Neuronal stem cell (in vitro differentiated cells): ENCODE measurements around the gene RSL24D1.

Experiments
- DNase-seq: peaks from one replicate; pipeline ENCODE4 v3.0.0-alpha.2; 2013; ENCODE audit warnings: low spot score
- H2AFZ ChIP-seq: one replicate; pipeline ENCODE4 v1.6.1; 2013; ENCODE audit warnings: mild to moderate bottlenecking, low read length, inconsistent platforms
- H2AK5ac ChIP-seq: 2 replicates; pipeline ENCODE4 v1.6.1; 2013; ENCODE audit warnings: low read depth, mild to moderate bottlenecking, inconsistent platforms, low read length, moderate library complexity, mixed read lengths
- H2BK120ac ChIP-seq: 2 replicates; pipeline ENCODE4 v1.6.1; 2013; ENCODE audit warnings: low read depth, mild to moderate bottlenecking, inconsistent platforms, low read length, moderate library complexity, mixed read lengths
- H2BK12ac ChIP-seq: one replicate; pipeline ENCODE4 v1.6.1; 2013; ENCODE audit warnings: low read length, inconsistent platforms
- H2BK15ac ChIP-seq: 2 replicates; pipeline ENCODE4 v1.6.1; 2013; ENCODE audit warnings: mild to moderate bottlenecking, low read length, inconsistent platforms, mixed read lengths
- H2BK5ac ChIP-seq: one replicate; pipeline ENCODE4 v1.6.1; 2013; ENCODE audit warnings: inconsistent platforms, mild to moderate bottlenecking, low read length, moderate library complexity
- H3K14ac ChIP-seq: one replicate; pipeline ENCODE4 v1.6.1; 2013; ENCODE audit warnings: low read length, inconsistent platforms
- H3K18ac ChIP-seq: 2 replicates; pipeline ENCODE4 v1.6.1; 2013; ENCODE audit warnings: low read length, inconsistent platforms
- H3K23ac ChIP-seq: 2 replicates; pipeline ENCODE4 v1.6.1; 2013; ENCODE audit warnings: low read depth, mild to moderate bottlenecking, mixed read lengths, low read length, inconsistent platforms; ENCODE audit not compliant: poor library complexity
- H3K27ac ChIP-seq: replicated peaks from 3 replicates; pipeline ENCODE4 v1.5.1; 2013; ENCODE audit warnings: low read length, inconsistent platforms
- H3K27me3 ChIP-seq, 3 experiments: 2 replicates each; pipeline ENCODE4 v1.6.1; 2013; ENCODE audit warnings: low read length in 3 of 3, mild to moderate bottlenecking in 2 of 3, inconsistent platforms in 1 of 3, low read depth in 1 of 3, mixed read lengths in 1 of 3, moderate library complexity in 1 of 3; ENCODE audit not compliant: control insufficient read depth in 3 of 3, insufficient read depth in 3 of 3
- H3K36me3 ChIP-seq, 2 donors: replicated peaks in 1 of 2; 2 replicates each; pipeline ENCODE4 v1.6.1; 2013; ENCODE audit warnings: low read length in 2 of 2; ENCODE audit not compliant: control insufficient read depth in 2 of 2, insufficient read depth in 2 of 2
- H3K4ac ChIP-seq: 2 replicates; pipeline ENCODE4 v1.6.1; 2013; ENCODE audit warnings: inconsistent platforms, mild to moderate bottlenecking, low read length, moderate library complexity
- H3K4me1 ChIP-seq, 2 donors: 1 replicate in 1 of 2; 2 replicates in 1 of 2; pipeline ENCODE4 v1.6.1; 2013; ENCODE audit warnings: low read length in 2 of 2, low read depth in 1 of 2; ENCODE audit not compliant: control insufficient read depth in 2 of 2, insufficient read depth in 1 of 2
- H3K4me2 ChIP-seq: one replicate; pipeline ENCODE4 v1.6.1; 2013; ENCODE audit warnings: mild to moderate bottlenecking, low read length, inconsistent platforms; ENCODE audit not compliant: insufficient read depth, poor library complexity, severe bottlenecking
- H3K4me3 ChIP-seq, 2 donors: 2 replicates each; pipeline ENCODE4 v1.5.1; 2013; ENCODE audit warnings: low read length in 2 of 2, mild to moderate bottlenecking in 2 of 2, inconsistent platforms in 1 of 2, moderate library complexity in 1 of 2
- H3K79me1 ChIP-seq: one replicate; pipeline ENCODE4 v1.6.1; 2013; ENCODE audit warnings: low read depth, mild to moderate bottlenecking, inconsistent platforms, low read length, moderate library complexity
- H3K9ac ChIP-seq: one replicate; pipeline ENCODE4 v1.6.1; 2013; ENCODE audit warnings: mild to moderate bottlenecking, low read depth, low read length, inconsistent platforms; ENCODE audit not compliant: poor library complexity
- H3K9me3 ChIP-seq, 2 donors: replicated peaks in 1 of 2; 2 replicates each; pipeline versions ENCODE3 to v1.6.1; 2013; ENCODE audit warnings: low read length in 2 of 2, mild to moderate bottlenecking in 2 of 2, inconsistent platforms in 1 of 2, low read depth in 1 of 2, mixed read lengths in 1 of 2, moderate library complexity in 1 of 2; ENCODE audit not compliant: control insufficient read depth in 2 of 2, insufficient read depth in 1 of 2
- H4K8ac ChIP-seq: one replicate; pipeline ENCODE4 v1.6.1; 2013; ENCODE audit warnings: low read depth, mild to moderate bottlenecking, inconsistent platforms, low read length, moderate library complexity
- H4K91ac ChIP-seq: one replicate; pipeline ENCODE4 v1.6.1; 2013; ENCODE audit warnings: low read length, low read depth, mild to moderate bottlenecking, inconsistent platforms; ENCODE audit not compliant: poor library complexity
- WGBS, 2 donors: extraction: QIAGEN DNeasy Blood & Tissue Kit; methylation state at CpG; one replicate each; pipeline ENCODE4 v1.1.7; 2013; ENCODE audit warnings: missing lambda C conversion rate in 2 of 2, mixed read lengths in 1 of 2; ENCODE audit not compliant: insufficient read length in 2 of 2, insufficient replicate concordance in 1 of 2; ENCODE audit errors: extremely low coverage in 2 of 2; 5-methylcytosine and 5-hydroxymethylcytosine counted together

Gene RSL24D1

GRCh38 chr15:55204464-55204863, 7.7 kb upstream of the RSL24D1 start:
- Histone ChIP-seq H2AFZ (no peak overlapping the region), H3K9me3 (no peaks in the 10 kb centered on the region), H4K91ac (no peak overlapping the region), H3K4ac (no peak overlapping the region), H3K18ac (no peak overlapping the region), H3K4me3 (no peak overlapping the region), H2BK5ac (no peak overlapping the region), H2BK15ac (no peak overlapping the region), H2BK12ac (no peak overlapping the region), H2AK5ac (no peak overlapping the region), H4K8ac (no peak overlapping the region), H2BK120ac (no peak overlapping the region), H3K36me3 (no peaks in the 10 kb centered on the region), H3K23ac (no peak overlapping the region), H3K4me1 (no peaks in the 10 kb centered on the region), H3K27me3 (no peaks in the 10 kb centered on the region), H3K27ac (no peak overlapping the region), H3K9ac (no peak overlapping the region), H3K79me1 (no peaks in the 10 kb centered on the region), H3K4me2 (no peak overlapping the region), H3K14ac (no peak overlapping the region)
- no CpG with 5 or more reads among the region's 4 CpGs for WGBS, 2 donors
- DNase-seq = no peak

GRCh38 chr15:55202206-55202605, 5.5 kb upstream of the RSL24D1 start:
- Histone ChIP-seq H2BK5ac (no peak overlapping the region), H3K14ac (no peak overlapping the region), H3K36me3 (no peaks in the 10 kb centered on the region), H4K91ac (no peak overlapping the region), H2BK12ac (no peak overlapping the region), H2AFZ (no peak overlapping the region), H3K4me2 (no peak overlapping the region), H3K9ac (no peak overlapping the region), H2BK15ac (no peak overlapping the region), H2AK5ac (no peak overlapping the region), H3K9me3 (peaks cover 0 to 8% of the 10 kb centered on the region in 2 donors), H3K27ac (no peak overlapping the region), H3K4ac (no peak overlapping the region), H3K23ac (no peak overlapping the region), H3K4me3 (no peak overlapping the region), H3K4me1 (no peaks in the 10 kb centered on the region), H3K18ac (no peak overlapping the region), H3K79me1 (no peaks in the 10 kb centered on the region), H3K27me3 (no peaks in the 10 kb centered on the region), H4K8ac (no peak overlapping the region), H2BK120ac (no peak overlapping the region)
- DNase-seq = no peak
- WGBS, 2 donors = no CpG with 5 or more reads among the region's 1 CpG

- no peak overlapping the region for H3K4me3 ChIP-seq
- H3K4me2 ChIP-seq = no peak overlapping the region
- peaks cover 0 to 17% of the 10 kb centered on the region in 2 donors for H3K36me3 ChIP-seq
- no peak overlapping the region for H3K23ac ChIP-seq
- H2BK120ac ChIP-seq = no peak overlapping the region
- no peak overlapping the region for H2BK15ac ChIP-seq
- no peak for DNase-seq
- H3K18ac ChIP-seq = no peak overlapping the region
- H4K8ac ChIP-seq = no peak overlapping the region
- peaks cover 0 to 7% of the 10 kb centered on the region in 2 donors for H3K4me1 ChIP-seq
- no peak overlapping the region for H2BK12ac ChIP-seq
- H3K79me1 ChIP-seq = no peaks in the 10 kb centered on the region
- no peak overlapping the region for H2AK5ac ChIP-seq
- H2BK5ac ChIP-seq = no peak overlapping the region
- no peaks in the 10 kb centered on the region for H3K27me3 ChIP-seq
- H3K14ac ChIP-seq = no peak overlapping the region
- no peak overlapping the region for H4K91ac ChIP-seq
- H3K27ac ChIP-seq = no peak overlapping the region
- no peak overlapping the region for H3K4ac ChIP-seq
- WGBS, 2 donors = no CpG with 5 or more reads among the region's 3 CpGs
- peaks cover 0 to 8% of the 10 kb centered on the region in 2 donors for H3K9me3 ChIP-seq
- no peak overlapping the region for H3K9ac ChIP-seq
- H2AFZ ChIP-seq = no peak overlapping the region
Observed at GRCh38 chr15:55198706-55199105, 2.0 kb upstream of the RSL24D1 start.

- H2BK12ac ChIP-seq = no peak overlapping the region
- no peaks in the 10 kb centered on the region for H3K27me3 ChIP-seq
- no peak overlapping the region for H3K18ac ChIP-seq
- DNase-seq = no peak
- H4K91ac ChIP-seq = no peak overlapping the region
- peak overlapping the region; percentile 61 for H3K4me2 ChIP-seq
- H4K8ac ChIP-seq = no peak overlapping the region
- WGBS, 2 donors = no CpG with 5 or more reads among the region's 4 CpGs
- peak overlapping the region in 1 of 2 donors; percentile 68 for H3K4me3 ChIP-seq
- H3K79me1 ChIP-seq = no peaks in the 10 kb centered on the region
- H3K4me1 ChIP-seq = peaks cover 0 to 7% of the 10 kb centered on the region in 2 donors
- H2AFZ ChIP-seq = peak overlapping the region; percentile 83
- no peak overlapping the region for H3K27ac ChIP-seq
- H3K14ac ChIP-seq = no peak overlapping the region
- H3K9ac ChIP-seq = no peak overlapping the region
- H2BK120ac ChIP-seq = no peak overlapping the region
- H2BK5ac ChIP-seq = no peak overlapping the region
- peaks cover 0 to 26% of the 10 kb centered on the region in 2 donors for H3K36me3 ChIP-seq
- H3K4ac ChIP-seq = no peak overlapping the region
- H3K9me3 ChIP-seq = peaks cover 0 to 8% of the 10 kb centered on the region in 2 donors
- H2AK5ac ChIP-seq = no peak overlapping the region
- no peak overlapping the region for H2BK15ac ChIP-seq
- no peak overlapping the region for H3K23ac ChIP-seq
Observed at GRCh38 chr15:55197719-55198118, 978 bp upstream of the RSL24D1 start.
